Activated CD4-positive, alpha-beta memory T cell treated with anti-CD3 and anti-CD28 coated beads for 36 hours (primary cell): ENCODE results near the gene PDGFRB. TPM values are rescaled to one million over a fixed set of nuclear protein-coding genes. Genes with fewer than 3 reads are reported as not detected.

Experiments
- CTCF ChIA-PET: fragments of 350-600 bp; sonication (Branson Sonifier 250); formaldehyde crosslinking; loops from one replicate; lab custom pipeline; 2021; ENCODE audit warnings: antibody characterized with exemption, inconsistent platforms; lab: Charles Lee
- POLR2A ChIA-PET: fragments of 350-600 bp; sonication (Branson Sonifier 250); formaldehyde crosslinking; loops from one replicate; lab custom pipeline; 2021; ENCODE audit warnings: antibody characterized with exemption; lab: Charles Lee
- DNase-seq: peaks from one replicate; pipeline ENCODE4 v3.0.0-alpha.2; 2020
- H3K27ac Mint-ChIP-seq: one replicate; pipeline ENCODE4 v1.8.0; 2021; ENCODE audit warnings: mixed read lengths
- H3K27me3 Mint-ChIP-seq: one replicate; pipeline ENCODE4 v1.8.0; 2021; ENCODE audit warnings: mixed read lengths
- H3K36me3 Mint-ChIP-seq: one replicate; pipeline ENCODE4 v1.8.0; 2021; ENCODE audit warnings: mixed read lengths
- H3K4me1 Mint-ChIP-seq: one replicate; pipeline ENCODE4 v1.8.0; 2021; ENCODE audit warnings: low read depth, mixed read lengths
- H3K4me3 Mint-ChIP-seq: one replicate; pipeline ENCODE4 v1.8.0; 2021; ENCODE audit warnings: mild to moderate bottlenecking, mixed read lengths
- H3K9me3 Mint-ChIP-seq: one replicate; pipeline ENCODE4 v1.8.0; 2021; ENCODE audit warnings: mixed read lengths
- intact Hi-C: fragments of 100-400 bp; cut with micrococcal nuclease; formaldehyde crosslinking; loops from one replicate; pipeline ENCODE4 v1.15.1; 2023
- total RNA-seq, 2 experiments: library from RNA; stranded (reverse); gene quantifications; one replicate each; pipeline ENCODE4 v1.2.3, GENCODE V29; 2021

Gene PDGFRB
- total RNA-seq, 2 experiments from 2014 or later, result 0.21 to 0.34 TPM

GRCh38 chr5:150078802-150079689, 76.6 kb downstream of the PDGFRB start:
- intact Hi-C loops, result no loop called here
- H3K4me3 Mint-ChIP-seq, result no peak overlapping the region
- no peak overlapping the region for H3K27ac Mint-ChIP-seq
- no peaks in the 10 kb centered on the region for H3K9me3 Mint-ChIP-seq
- H3K4me1 Mint-ChIP-seq, result no peaks in the 10 kb centered on the region
- ChIA-PET POLR2A (no interaction called here), CTCF (no interaction called here)
- peaks cover 21% of the 10 kb centered on the region for H3K27me3 Mint-ChIP-seq
- DNase-seq, result no peak
- no peaks in the 10 kb centered on the region for H3K36me3 Mint-ChIP-seq

- no peak overlapping the region for H3K27ac Mint-ChIP-seq
- H3K9me3 Mint-ChIP-seq, result no peaks in the 10 kb centered on the region
- peaks cover 13% of the 10 kb centered on the region for H3K27me3 Mint-ChIP-seq
- POLR2A ChIA-PET, result no interaction called here
- intact Hi-C loops, result no loop called here
- H3K4me3 Mint-ChIP-seq, result no peak overlapping the region
- no peaks in the 10 kb centered on the region for H3K4me1 Mint-ChIP-seq
- CTCF ChIA-PET, result no interaction called here
- H3K36me3 Mint-ChIP-seq, result no peaks in the 10 kb centered on the region
- no peak for DNase-seq
Observed at GRCh38 chr5:150077996-150078801, 77.4 kb downstream of the PDGFRB start.

- intact Hi-C loops, result no loop called here
- POLR2A ChIA-PET, result no interaction called here
- H3K4me3 Mint-ChIP-seq, result no peak overlapping the region
- DNase-seq, result no peak
- CTCF ChIA-PET, result no interaction called here
- H3K4me1 Mint-ChIP-seq, result no peaks in the 10 kb centered on the region
- H3K27me3 Mint-ChIP-seq, result peaks cover 3% of the 10 kb centered on the region
- H3K9me3 Mint-ChIP-seq, result no peaks in the 10 kb centered on the region
- H3K27ac Mint-ChIP-seq, result no peak overlapping the region
- no peaks in the 10 kb centered on the region for H3K36me3 Mint-ChIP-seq
Observed at GRCh38 chr5:150077060-150077459, 78.6 kb downstream of the PDGFRB start.

- Mint-ChIP-seq H3K36me3 (no peaks in the 10 kb centered on the region), H3K9me3 (no peaks in the 10 kb centered on the region), H3K4me3 (no peak overlapping the region), H3K27ac (no peak overlapping the region), H3K27me3 (no peaks in the 10 kb centered on the region), H3K4me1 (no peaks in the 10 kb centered on the region)
- no peak for DNase-seq
- intact Hi-C loops, result no loop called here
- POLR2A ChIA-PET, result no interaction called here
- CTCF ChIA-PET, result no interaction called here
Observed at GRCh38 chr5:150075806-150076205, 79.8 kb downstream of the PDGFRB start.

- Mint-ChIP-seq H3K4me3 (no peak overlapping the region), H3K27me3 (no peaks in the 10 kb centered on the region), H3K4me1 (no peaks in the 10 kb centered on the region), H3K9me3 (no peaks in the 10 kb centered on the region), H3K27ac (no peak overlapping the region), H3K36me3 (no peaks in the 10 kb centered on the region)
- intact Hi-C loops, result no loop called here
- POLR2A ChIA-PET, result no interaction called here
- DNase-seq, result no peak
- CTCF ChIA-PET, result no interaction called here
Observed at GRCh38 chr5:150075233-150075632, 80.4 kb downstream of the PDGFRB start.

- Mint-ChIP-seq H3K27ac (no peak overlapping the region), H3K27me3 (no peaks in the 10 kb centered on the region), H3K9me3 (no peaks in the 10 kb centered on the region), H3K4me1 (no peaks in the 10 kb centered on the region), H3K4me3 (no peak overlapping the region), H3K36me3 (no peaks in the 10 kb centered on the region)
- ChIA-PET POLR2A (no interaction called here), CTCF (no interaction called here)
- intact Hi-C loops, result no loop called here
- no peak for DNase-seq
Observed at GRCh38 chr5:150073677-150074076, 82.0 kb downstream of the PDGFRB start.

GRCh38 chr5:150073086-150073625, 82.5 kb downstream of the PDGFRB start:
- no peaks in the 10 kb centered on the region for H3K36me3 Mint-ChIP-seq
- intact Hi-C loops, result no loop called here
- POLR2A ChIA-PET, result no interaction called here
- H3K27me3 Mint-ChIP-seq, result no peaks in the 10 kb centered on the region
- H3K4me1 Mint-ChIP-seq, result no peaks in the 10 kb centered on the region
- H3K4me3 Mint-ChIP-seq, result no peak overlapping the region
- no peak for DNase-seq
- CTCF ChIA-PET, result no interaction called here
- H3K9me3 Mint-ChIP-seq, result no peaks in the 10 kb centered on the region
- no peak overlapping the region for H3K27ac Mint-ChIP-seq

GRCh38 chr5:150070821-150071220, 84.8 kb downstream of the PDGFRB start:
- no peak for DNase-seq
- Mint-ChIP-seq H3K4me3 (no peak overlapping the region), H3K36me3 (no peaks in the 10 kb centered on the region), H3K4me1 (peaks cover 12% of the 10 kb centered on the region), H3K27ac (no peak overlapping the region), H3K27me3 (no peaks in the 10 kb centered on the region), H3K9me3 (no peaks in the 10 kb centered on the region)
- ChIA-PET CTCF (no interaction called here), POLR2A (no interaction called here)
- intact Hi-C loops, result no loop called here

- peaks cover 12% of the 10 kb centered on the region for H3K4me1 Mint-ChIP-seq
- H3K4me3 Mint-ChIP-seq, result no peak overlapping the region
- no peaks in the 10 kb centered on the region for H3K9me3 Mint-ChIP-seq
- intact Hi-C loops, result loop anchor here (5.0 kb wide), 1 partner anchor 68 kb away; the partner anchor contains the start of genes HMGXB3 and TIGD6
- no peak for DNase-seq
- no peak overlapping the region for H3K27ac Mint-ChIP-seq
- ChIA-PET POLR2A (no interaction called here), CTCF (no interaction called here)
- no peaks in the 10 kb centered on the region for H3K27me3 Mint-ChIP-seq
- no peaks in the 10 kb centered on the region for H3K36me3 Mint-ChIP-seq
Observed at GRCh38 chr5:150069672-150070627, 85.7 kb downstream of the PDGFRB start.

- Mint-ChIP-seq H3K27ac (no peak overlapping the region), H3K27me3 (peaks cover 2% of the 10 kb centered on the region), H3K4me3 (no peak overlapping the region), H3K4me1 (peaks cover 12% of the 10 kb centered on the region), H3K36me3 (no peaks in the 10 kb centered on the region), H3K9me3 (no peaks in the 10 kb centered on the region)
- CTCF ChIA-PET, result no interaction called here
- intact Hi-C loops, result loop anchor here (5.0 kb wide), 1 partner anchor 67 kb away; the partner anchor contains the start of genes HMGXB3 and TIGD6
- DNase-seq, result no peak
- POLR2A ChIA-PET, result no interaction called here
Observed at GRCh38 chr5:150068961-150069645, 86.5 kb downstream of the PDGFRB start.

- no peak overlapping the region for H3K4me3 Mint-ChIP-seq
- H3K36me3 Mint-ChIP-seq, result no peaks in the 10 kb centered on the region
- no peaks in the 10 kb centered on the region for H3K9me3 Mint-ChIP-seq
- POLR2A ChIA-PET, result no interaction called here
- intact Hi-C loops, result loop anchor here (5.0 kb wide), 1 partner anchor 66 kb away; the partner anchor contains the start of genes HMGXB3 and TIGD6
- DNase-seq, result no peak
- peaks cover 2% of the 10 kb centered on the region for H3K27me3 Mint-ChIP-seq
- H3K27ac Mint-ChIP-seq, result no peak overlapping the region
- peaks cover 12% of the 10 kb centered on the region for H3K4me1 Mint-ChIP-seq
- CTCF ChIA-PET, result no interaction called here
Observed at GRCh38 chr5:150068472-150068871, 87.2 kb downstream of the PDGFRB start.
